ENCODE measurements around the gene RTP3. TPM values are rescaled to one million over a fixed set of nuclear protein-coding genes. Genes with fewer than 3 reads are reported as not detected.

Gene RTP3
- total and polyA plus RNA-seq, 8 donors: not detected

DNA sequence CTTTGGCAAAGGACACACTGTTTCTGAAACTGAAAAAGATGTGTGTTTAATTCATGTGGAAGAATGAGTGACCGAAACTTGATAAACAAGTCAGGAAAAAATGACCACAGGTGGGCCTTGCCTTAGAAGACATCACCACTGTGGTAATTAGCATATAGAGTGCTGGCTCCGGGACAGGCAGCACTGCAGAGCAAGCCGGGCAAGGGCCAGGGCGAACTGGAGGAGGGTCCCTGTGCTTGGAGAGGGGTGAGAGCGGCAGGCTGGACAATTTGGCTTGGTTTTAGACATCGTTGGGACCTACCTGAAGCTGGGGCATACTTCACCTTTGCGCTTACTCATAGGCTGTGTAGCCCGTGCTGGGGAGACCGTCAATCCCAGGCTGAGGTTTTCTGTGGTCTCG is 8.2 kb downstream of the RTP3 start:
- H3K36me3 ChIP-seq: no peaks in the 10 kb centered on the region
- no peaks in the 10 kb centered on the region for H3K4me1 ChIP-seq
- H3K4me3 ChIP-seq: no peak overlapping the region
- no peak for DNase-seq
- no peak overlapping the region for H3K27ac ChIP-seq
- intact Hi-C loops (cut with DNase I; ENCODE audit: low total_unique reads): no loop called here
- no peaks in the 10 kb centered on the region for H3K27me3 ChIP-seq
- no peaks in the 10 kb centered on the region for H3K9me3 ChIP-seq
- TF ChIP-seq, protein P1, sequence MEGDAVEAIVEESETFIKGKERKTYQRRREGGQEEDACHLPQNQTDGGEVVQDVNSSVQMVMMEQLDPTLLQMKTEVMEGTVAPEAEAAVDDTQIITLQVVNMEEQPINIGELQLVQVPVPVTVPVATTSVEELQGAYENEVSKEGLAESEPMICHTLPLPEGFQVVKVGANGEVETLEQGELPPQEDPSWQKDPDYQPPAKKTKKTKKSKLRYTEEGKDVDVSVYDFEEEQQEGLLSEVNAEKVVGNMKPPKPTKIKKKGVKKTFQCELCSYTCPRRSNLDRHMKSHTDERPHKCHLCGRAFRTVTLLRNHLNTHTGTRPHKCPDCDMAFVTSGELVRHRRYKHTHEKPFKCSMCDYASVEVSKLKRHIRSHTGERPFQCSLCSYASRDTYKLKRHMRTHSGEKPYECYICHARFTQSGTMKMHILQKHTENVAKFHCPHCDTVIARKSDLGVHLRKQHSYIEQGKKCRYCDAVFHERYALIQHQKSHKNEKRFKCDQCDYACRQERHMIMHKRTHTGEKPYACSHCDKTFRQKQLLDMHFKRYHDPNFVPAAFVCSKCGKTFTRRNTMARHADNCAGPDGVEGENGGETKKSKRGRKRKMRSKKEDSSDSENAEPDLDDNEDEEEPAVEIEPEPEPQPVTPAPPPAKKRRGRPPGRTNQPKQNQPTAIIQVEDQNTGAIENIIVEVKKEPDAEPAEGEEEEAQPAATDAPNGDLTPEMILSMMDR (IDR thresholded peaks at IDR 0.05): no peak
- TF ChIP-seq EP300 (IDR thresholded peaks at IDR 0.05) (no peak), POLR2A (IDR thresholded peaks at IDR 0.05) (no peak), POLR2AphosphoS5 (IDR thresholded peaks at IDR 0.05) (no peak)
- WGBS, 5 donors: 81 to 88% (median 86%) methylated on average over 10 of the region's 10 CpGs

DNA sequence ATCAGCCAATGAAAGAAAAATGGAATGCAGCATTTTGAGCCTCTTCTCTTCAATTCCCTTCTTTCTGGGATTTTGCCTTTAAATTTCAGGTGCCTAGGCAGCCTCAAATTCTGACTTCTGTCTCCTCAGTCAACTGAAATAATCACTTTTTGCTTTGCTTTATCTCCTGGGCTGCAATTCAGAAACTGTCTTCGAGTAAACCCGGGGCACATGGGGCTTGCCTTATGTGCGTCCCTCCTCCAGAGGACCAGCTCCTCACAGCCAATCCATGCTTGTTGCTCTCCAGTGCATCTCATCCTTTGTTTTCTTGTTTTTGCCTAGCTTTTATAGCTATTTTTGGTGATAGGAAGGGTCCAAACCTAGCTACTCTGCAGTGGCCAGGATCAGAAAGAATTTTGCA is 8.8 kb downstream of the RTP3 start:
- Histone ChIP-seq H3K4me1 (no peaks in the 10 kb centered on the region), H3K27ac (no peak overlapping the region), H3K9me3 (no peaks in the 10 kb centered on the region), H3K27me3 (no peaks in the 10 kb centered on the region), H3K4me3 (no peak overlapping the region), H3K36me3 (no peaks in the 10 kb centered on the region)
- TF ChIP-seq, protein P1 (IDR thresholded peaks at IDR 0.05): no peak
- TF ChIP-seq POLR2AphosphoS5 (IDR thresholded peaks at IDR 0.05) (no peak), POLR2A (IDR thresholded peaks at IDR 0.05) (no peak), EP300 (IDR thresholded peaks at IDR 0.05) (no peak)
- DNase-seq: no peak
- intact Hi-C loops (cut with DNase I; ENCODE audit: low total_unique reads): no loop called here
- WGBS, 5 donors: 76 to 84% (median 80%) methylated on average over 3 of the region's 3 CpGs

DNA sequence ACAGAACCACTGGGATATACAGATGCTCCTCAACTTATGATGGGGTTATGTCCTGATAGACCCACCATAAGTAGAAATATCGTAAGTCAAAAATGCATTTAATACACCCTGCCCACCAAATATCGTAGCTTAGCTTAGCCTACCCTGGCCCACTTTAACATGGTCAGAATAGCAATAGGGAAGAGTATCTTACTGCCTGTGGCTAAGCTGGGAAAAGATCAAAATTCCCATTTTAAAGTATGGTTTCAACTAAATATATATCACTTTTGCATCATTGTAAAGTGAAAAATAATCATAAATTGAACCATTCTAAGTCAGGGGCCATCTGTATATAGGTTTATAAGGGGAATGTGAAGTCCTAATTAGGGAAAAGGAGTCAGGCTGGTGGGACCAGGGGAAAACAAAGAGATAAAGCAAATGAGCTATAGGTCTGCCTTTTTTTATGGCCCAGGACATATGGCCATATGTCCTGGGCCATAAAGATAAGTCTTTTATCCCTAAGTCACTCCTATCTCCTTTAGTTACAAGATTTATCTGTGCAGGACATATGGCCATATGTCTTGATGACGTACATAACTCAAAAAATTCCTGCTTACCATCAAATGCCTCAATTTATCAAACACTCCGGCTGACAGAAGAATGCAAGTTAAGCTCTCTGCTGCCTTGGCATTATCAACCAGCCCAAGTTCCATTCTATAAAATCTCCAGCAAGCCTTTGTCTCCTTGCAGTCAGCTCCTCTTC is 11.2 kb downstream of the RTP3 start:
- Histone ChIP-seq H3K27ac (no peak overlapping the region), H3K36me3 (no peaks in the 10 kb centered on the region), H3K9me3 (no peaks in the 10 kb centered on the region), H3K4me1 (no peaks in the 10 kb centered on the region), H3K4me3 (no peak overlapping the region), H3K27me3 (no peaks in the 10 kb centered on the region)
- 89 to 98% (median 93%) methylated on average over 4 of the region's 4 CpGs for WGBS, 5 donors
- TF ChIP-seq, protein P1 (IDR thresholded peaks at IDR 0.05): no peak
- intact Hi-C loops (cut with DNase I; ENCODE audit: low total_unique reads): no loop called here
- DNase-seq: no peak

DNA sequence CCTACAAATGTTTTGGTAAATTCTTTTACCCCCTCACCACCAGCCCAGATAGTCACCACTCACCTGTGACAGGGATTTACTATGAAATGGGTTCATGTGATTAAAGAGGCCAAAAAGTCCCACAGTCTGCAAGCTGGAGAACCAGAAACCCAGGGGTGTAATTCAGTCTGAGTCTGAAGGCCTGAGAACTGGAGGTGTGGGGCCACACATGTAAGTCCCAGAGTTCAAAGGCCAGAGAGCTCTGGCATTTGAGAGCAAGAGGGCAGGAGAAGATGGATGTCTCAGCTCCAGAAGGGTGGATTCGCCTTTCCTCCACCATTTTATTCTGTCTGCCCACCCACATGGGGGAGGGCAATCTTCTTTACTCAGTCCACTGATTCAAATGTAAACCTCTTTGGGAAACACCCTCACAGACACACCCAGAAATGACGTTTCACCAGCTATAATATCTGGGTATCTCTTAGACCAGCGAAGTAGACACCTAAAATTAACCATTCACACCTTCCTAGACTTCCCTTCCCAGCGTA is 11.9 kb downstream of the RTP3 start:
- WGBS, 5 donors: 67 to 73% (median 70%) methylated on average over 4 of the region's 4 CpGs
- Histone ChIP-seq H3K36me3 (no peaks in the 10 kb centered on the region), H3K9me3 (no peaks in the 10 kb centered on the region), H3K4me3 (no peak overlapping the region), H3K27me3 (no peaks in the 10 kb centered on the region), H3K4me1 (no peaks in the 10 kb centered on the region), H3K27ac (no peak overlapping the region)
- intact Hi-C loops (cut with DNase I; ENCODE audit: low total_unique reads): no loop called here
- no peak for TF ChIP-seq POLR2AphosphoS5 (IDR thresholded peaks at IDR 0.05)
- no peak for TF ChIP-seq EP300 (IDR thresholded peaks at IDR 0.05)
- no peak for TF ChIP-seq POLR2A (IDR thresholded peaks at IDR 0.05)
- TF ChIP-seq, protein P1 (IDR thresholded peaks at IDR 0.05): no peak
- DNase-seq: no peak

Data from stomach (tissue), 9 donors.